Nephron (organoid): ENCODE measurements around the gene ITGA1.

Experiments used
- H3K27ac Mint-ChIP-seq, 3 experiments: 2 replicates each; pipeline ENCODE4 v1.8.0; 2020; ENCODE audit warnings: mixed read lengths in 3 of 3, mild to moderate bottlenecking in 2 of 3, moderate library complexity in 1 of 3
- H3K27me3 Mint-ChIP-seq: 2 replicates; pipeline ENCODE4 v1.8.0; 2021; ENCODE audit warnings: low read depth, mild to moderate bottlenecking, moderate library complexity, mixed read lengths
- H3K36me3 Mint-ChIP-seq: 2 replicates; pipeline ENCODE4 v1.8.0; 2020; ENCODE audit warnings: low read depth, mixed read lengths
- H3K4me1 Mint-ChIP-seq: 2 replicates; pipeline ENCODE4 v1.8.0; 2020; ENCODE audit warnings: mixed read lengths
- H3K4me3 Mint-ChIP-seq, 3 experiments: 2 replicates each; pipeline ENCODE4 v1.8.0; 2020; ENCODE audit warnings: mild to moderate bottlenecking in 3 of 3, mixed read lengths in 3 of 3, moderate library complexity in 2 of 3
- H3K9me3 Mint-ChIP-seq: 2 replicates; pipeline ENCODE4 v1.8.0; 2020; ENCODE audit warnings: mixed read lengths
- TF ChIP-seq, protein P1 (sequence below), 3 experiments: fragments of 200-600 bp; sonication (generic); IDR thresholded peaks; one replicate each; pipeline ENCODE4 v1.5.0; 2021; ENCODE audit warnings: antibody characterized with exemption in 3 of 3; ENCODE audit not compliant: unreplicated experiment in 3 of 3

Gene ITGA1

DNA sequence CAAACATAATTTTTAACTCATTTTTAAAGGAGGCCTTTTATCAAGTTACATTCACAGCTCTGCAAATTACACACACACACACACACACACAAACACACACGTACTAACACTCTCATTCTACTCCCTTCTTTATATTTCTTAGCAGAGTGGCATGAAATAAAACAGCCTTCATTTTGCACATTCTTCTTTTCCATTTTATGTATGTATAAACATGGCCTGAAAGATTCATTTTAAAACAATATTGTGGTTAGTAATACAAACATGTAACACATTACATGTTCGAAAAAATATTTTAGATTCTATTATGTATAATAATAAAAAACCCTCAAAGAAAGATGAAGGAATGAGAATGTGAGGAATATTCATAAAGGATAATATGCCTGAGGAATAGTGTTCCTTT lies 115.4 kb downstream of the ITGA1 start:
- no peaks in the 10 kb centered on the region for H3K27me3 Mint-ChIP-seq
- no peak overlapping the region for H3K4me3 Mint-ChIP-seq
- TF ChIP-seq, protein P1, sequence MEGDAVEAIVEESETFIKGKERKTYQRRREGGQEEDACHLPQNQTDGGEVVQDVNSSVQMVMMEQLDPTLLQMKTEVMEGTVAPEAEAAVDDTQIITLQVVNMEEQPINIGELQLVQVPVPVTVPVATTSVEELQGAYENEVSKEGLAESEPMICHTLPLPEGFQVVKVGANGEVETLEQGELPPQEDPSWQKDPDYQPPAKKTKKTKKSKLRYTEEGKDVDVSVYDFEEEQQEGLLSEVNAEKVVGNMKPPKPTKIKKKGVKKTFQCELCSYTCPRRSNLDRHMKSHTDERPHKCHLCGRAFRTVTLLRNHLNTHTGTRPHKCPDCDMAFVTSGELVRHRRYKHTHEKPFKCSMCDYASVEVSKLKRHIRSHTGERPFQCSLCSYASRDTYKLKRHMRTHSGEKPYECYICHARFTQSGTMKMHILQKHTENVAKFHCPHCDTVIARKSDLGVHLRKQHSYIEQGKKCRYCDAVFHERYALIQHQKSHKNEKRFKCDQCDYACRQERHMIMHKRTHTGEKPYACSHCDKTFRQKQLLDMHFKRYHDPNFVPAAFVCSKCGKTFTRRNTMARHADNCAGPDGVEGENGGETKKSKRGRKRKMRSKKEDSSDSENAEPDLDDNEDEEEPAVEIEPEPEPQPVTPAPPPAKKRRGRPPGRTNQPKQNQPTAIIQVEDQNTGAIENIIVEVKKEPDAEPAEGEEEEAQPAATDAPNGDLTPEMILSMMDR (IDR thresholded peaks at IDR 0.05; ENCODE audit: unreplicated experiment in 3 of 3) = no peak
- H3K27ac Mint-ChIP-seq = peak overlapping the region; percentile 4 to 70 (median 64)
- H3K4me1 Mint-ChIP-seq = peaks cover 19% of the 10 kb centered on the region
- H3K9me3 Mint-ChIP-seq = no peaks in the 10 kb centered on the region
- peaks cover 11% of the 10 kb centered on the region for H3K36me3 Mint-ChIP-seq

DNA sequence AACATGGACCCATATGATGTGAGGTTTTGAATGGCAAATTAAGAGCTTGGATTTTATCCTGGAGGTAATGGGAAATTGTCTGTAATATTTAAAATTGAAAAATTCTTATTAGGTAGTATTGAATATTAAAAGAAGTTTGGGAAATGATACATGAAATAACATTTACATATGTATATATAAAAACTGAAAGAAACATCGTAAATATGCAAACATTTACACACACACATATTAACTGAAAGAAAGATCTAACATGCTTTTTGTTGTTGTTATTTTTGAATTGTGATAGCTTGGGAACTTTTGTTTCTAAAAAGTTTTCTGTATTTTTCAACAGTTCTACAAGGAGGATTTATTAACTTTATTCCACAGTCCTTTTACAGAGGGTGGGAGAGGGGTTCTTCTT lies 118.6 kb downstream of the ITGA1 start:
- Mint-ChIP-seq H3K27me3 (no peaks in the 10 kb centered on the region), H3K36me3 (no peaks in the 10 kb centered on the region), H3K9me3 (no peaks in the 10 kb centered on the region), H3K4me1 (peaks cover 24% of the 10 kb centered on the region), H3K4me3 (no peak overlapping the region), H3K27ac (peak overlapping the region in 2 of 3 experiments; percentile 1 to 46)
- TF ChIP-seq, protein P1 (IDR thresholded peaks at IDR 0.05; ENCODE audit: unreplicated experiment in 3 of 3) = no peak

DNA sequence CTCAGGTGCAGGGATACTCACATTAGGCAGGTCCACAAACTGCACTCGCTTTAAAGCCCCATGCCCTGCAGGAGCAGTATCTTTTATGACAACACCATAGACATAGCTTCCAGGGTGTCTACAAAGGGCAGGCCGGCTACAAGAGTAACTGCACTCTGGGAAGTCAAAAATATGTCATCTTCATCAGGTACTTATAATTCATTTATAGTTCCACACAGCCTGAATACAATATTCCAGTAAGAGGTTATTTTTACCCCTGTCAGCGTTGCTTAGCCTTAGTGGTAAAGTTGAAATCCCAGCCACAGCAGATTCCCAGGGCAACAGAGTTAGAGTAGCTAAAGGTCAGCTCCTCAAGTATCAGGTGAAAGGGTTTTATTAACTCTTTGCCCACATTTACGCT lies 119.1 kb downstream of the ITGA1 start:
- H3K27me3 Mint-ChIP-seq = no peaks in the 10 kb centered on the region
- H3K4me1 Mint-ChIP-seq = peaks cover 24% of the 10 kb centered on the region

DNA sequence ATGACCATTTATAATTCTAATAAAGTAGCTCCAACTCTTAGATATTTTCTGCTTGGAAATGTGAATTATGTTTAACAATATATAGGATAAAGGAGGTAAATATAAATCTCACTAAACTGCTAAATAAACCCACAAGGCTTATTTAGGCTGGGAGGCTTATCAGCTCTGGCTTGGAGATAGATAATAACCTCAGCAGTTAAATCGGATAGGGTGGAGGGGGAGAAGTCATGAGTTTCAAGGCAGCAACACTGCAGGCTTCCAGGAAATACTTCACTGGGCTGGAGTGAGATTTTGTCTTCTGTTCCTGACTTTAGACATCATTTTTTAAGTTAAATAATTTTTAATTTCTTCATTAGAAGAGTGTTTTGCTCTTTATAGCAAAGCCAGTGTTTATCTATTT lies 121.5 kb downstream of the ITGA1 start:
- Mint-ChIP-seq H3K4me1 (peaks cover 24% of the 10 kb centered on the region), H3K36me3 (no peaks in the 10 kb centered on the region), H3K4me3 (no peak overlapping the region), H3K27ac (peak overlapping the region; percentile 85 to 98 (median 91)), H3K27me3 (no peaks in the 10 kb centered on the region), H3K9me3 (no peaks in the 10 kb centered on the region)
- TF ChIP-seq, protein P1 (IDR thresholded peaks at IDR 0.05; ENCODE audit: unreplicated experiment in 3 of 3) = no peak

More for the DNA sequence above, 119.1 kb downstream of the ITGA1 start:
- Mint-ChIP-seq H3K36me3 (no peaks in the 10 kb centered on the region), H3K4me3 (no peak overlapping the region), H3K9me3 (no peaks in the 10 kb centered on the region), H3K27ac (peak overlapping the region; percentile 37 to 89 (median 61))
- TF ChIP-seq, protein P1 (IDR thresholded peaks at IDR 0.05; ENCODE audit: unreplicated experiment in 3 of 3) = no peak

DNA sequence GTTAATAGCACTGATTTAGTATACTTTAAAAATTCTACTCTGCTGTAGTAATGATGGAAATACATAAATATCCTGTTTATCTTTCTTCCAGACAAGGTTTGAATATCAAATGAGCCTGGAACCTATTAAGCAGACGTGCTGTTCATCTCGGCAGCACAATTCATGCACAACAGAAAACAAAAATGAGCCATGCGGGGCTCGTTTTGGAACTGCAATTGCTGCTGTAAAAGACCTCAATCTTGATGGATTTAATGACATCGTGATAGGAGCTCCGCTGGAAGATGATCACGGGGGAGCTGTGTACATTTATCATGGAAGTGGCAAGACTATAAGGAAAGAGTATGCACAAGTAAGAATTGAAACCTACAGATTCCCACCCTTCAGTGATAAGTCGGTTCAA lies 122.4 kb downstream of the ITGA1 start:
- Mint-ChIP-seq H3K27ac (peak overlapping the region; percentile 80 to 98 (median 91)), H3K9me3 (no peaks in the 10 kb centered on the region), H3K36me3 (no peaks in the 10 kb centered on the region), H3K4me3 (peak overlapping the region in 1 of 3 experiments; percentile 11), H3K4me1 (peaks cover 27% of the 10 kb centered on the region), H3K27me3 (no peaks in the 10 kb centered on the region)
- TF ChIP-seq, protein P1 (IDR thresholded peaks at IDR 0.05; ENCODE audit: unreplicated experiment in 3 of 3) = no peak

DNA sequence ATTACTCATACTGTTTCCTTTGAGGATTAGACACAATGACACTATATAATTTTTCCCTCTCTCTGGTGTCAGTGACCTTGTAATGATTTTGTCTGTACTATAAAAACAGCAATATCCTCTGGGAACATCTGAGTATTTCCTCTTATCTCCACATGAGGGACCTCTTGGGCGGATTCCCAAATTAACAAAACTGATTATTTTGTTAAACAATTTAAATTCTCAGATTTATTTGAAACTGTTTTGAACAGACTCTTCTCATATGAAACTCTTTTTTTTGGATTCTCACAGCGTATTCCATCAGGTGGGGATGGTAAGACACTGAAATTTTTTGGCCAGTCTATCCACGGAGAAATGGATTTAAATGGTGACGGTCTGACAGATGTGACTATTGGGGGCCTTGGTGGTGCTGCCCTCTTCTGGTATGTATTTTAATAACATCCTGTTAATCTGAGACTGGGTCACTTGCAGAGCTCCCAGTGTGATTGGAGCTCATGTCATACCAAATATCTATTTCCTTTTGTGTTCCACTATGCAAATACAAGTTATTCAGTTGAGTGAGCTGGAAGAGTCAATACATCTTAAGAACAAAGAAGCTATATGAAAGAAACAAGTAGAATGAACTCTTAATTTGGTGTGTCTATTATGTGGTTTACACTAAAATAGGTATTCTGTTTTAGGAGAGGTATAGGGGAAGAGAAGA lies 127.6 kb downstream of the ITGA1 start:
- no peaks in the 10 kb centered on the region for H3K9me3 Mint-ChIP-seq
- H3K4me3 Mint-ChIP-seq = peak overlapping the region; percentile 68 to 82 (median 73)
- H3K27ac Mint-ChIP-seq = peak overlapping the region; percentile 14 to 24 (median 22)
- peaks cover 5% of the 10 kb centered on the region for H3K36me3 Mint-ChIP-seq
- peaks cover 9% of the 10 kb centered on the region for H3K4me1 Mint-ChIP-seq
- TF ChIP-seq, protein P1 (IDR thresholded peaks at IDR 0.05; ENCODE audit: unreplicated experiment in 3 of 3) = peak; percentile 79 to 95 (median 85)
- no peaks in the 10 kb centered on the region for H3K27me3 Mint-ChIP-seq
